Occipital lobe (tissue), 1 donor: Measurements from ENCODE around the gene CLTRN. TPM values are rescaled to one million over a fixed set of nuclear protein-coding genes. Genes with fewer than 3 reads are reported as not detected.

Source experiments
- total RNA-seq: library from RNA; depleted of rRNA; stranded (reverse); fragments of >200 nt; gene quantifications from one replicate; pipeline ENCODE4 v1.2.3, GENCODE V29; 2014

CLTRN gene
- total RNA-seq, 1 donor from 2014 or later = 0.16 TPM

Other genes starting within 250 kb of the CLTRN start
- 1.7 TPM for gene PIR, start 171.5 kb downstream of the CLTRN start, total RNA-seq
- gene BMX, start 164.0 kb downstream of the CLTRN start, total RNA-seq = 1.2 TPM
- gene ACE2, start 63.8 kb downstream of the CLTRN start, total RNA-seq = not detected
- 7.0 TPM for gene CA5B, start 73.5 kb upstream of the CLTRN start, total RNA-seq
- gene ZRSR2, start 125.7 kb upstream of the CLTRN start, total RNA-seq = 7.0 TPM
- gene AP1S2, start 190.0 kb upstream of the CLTRN start, total RNA-seq = 259 TPM